ENCODE measurements around the gene SLC51B.

- TF ChIP-seq CTCF (IDR thresholded peaks at IDR 0.05; ENCODE audit: borderline replicate concordance, extremely low read depth, low read length, poor library complexity, severe bottlenecking) (no peak), EZH2 (IDR thresholded peaks at IDR 0.05; ENCODE audit: borderline replicate concordance, low read depth, low read length, severe bottlenecking) (no peak)
These were observed 15.6 kb downstream of the SLC51B start for GRCh38 chr15:65060641-65061397.
